KOPT-K1 (cell line): Measurements from ENCODE around the gene LCE3E.

ENCODE experiments used
- H3K27ac ChIP-seq: fragments of 200-600 bp; sonication (generic); 2 replicates; pipeline ENCODE4 v1.5.1; 2016; ENCODE audit warnings: antibody characterized with exemption, mild to moderate bottlenecking, low read depth, low read length; ENCODE audit not compliant: poor library complexity, severe bottlenecking
- H3K36me3 ChIP-seq: fragments of 200-600 bp; sonication (generic); 2 replicates; pipeline ENCODE4 v1.5.1; 2017; ENCODE audit warnings: antibody characterized with exemption, mild to moderate bottlenecking, low read length, moderate library complexity; ENCODE audit not compliant: insufficient read depth
- H3K9me3 ChIP-seq: fragments of 200-600 bp; sonication (generic); 2 replicates; pipeline ENCODE4 v1.5.1; 2017; ENCODE audit warnings: antibody characterized with exemption, low read length, mild to moderate bottlenecking; ENCODE audit not compliant: insufficient read depth, poor library complexity, severe bottlenecking

The LCE3E gene

DNA sequence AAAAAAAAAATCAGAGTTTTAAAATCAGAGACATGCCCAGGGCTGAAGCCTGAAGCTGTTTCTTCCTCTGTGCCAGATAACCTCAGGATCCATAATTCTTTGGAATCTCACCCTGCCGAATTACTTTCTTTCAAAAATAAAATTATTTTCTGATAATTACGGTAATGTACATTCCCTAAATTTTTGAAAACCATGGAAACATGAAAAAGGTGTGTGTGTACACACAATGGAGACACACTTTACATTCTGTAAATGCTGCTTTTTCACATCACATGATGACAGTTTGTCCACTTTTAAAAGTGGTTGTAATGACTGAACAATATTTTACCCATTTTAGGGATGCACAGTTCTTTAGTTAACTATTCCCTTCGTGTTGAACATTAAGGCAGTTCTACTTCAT, 30.8 kb downstream of the LCE3E start:
- H3K9me3 ChIP-seq: peaks cover 9% of the 10 kb centered on the region
- no peak overlapping the region for H3K27ac ChIP-seq
- no peaks in the 10 kb centered on the region for H3K36me3 ChIP-seq

DNA sequence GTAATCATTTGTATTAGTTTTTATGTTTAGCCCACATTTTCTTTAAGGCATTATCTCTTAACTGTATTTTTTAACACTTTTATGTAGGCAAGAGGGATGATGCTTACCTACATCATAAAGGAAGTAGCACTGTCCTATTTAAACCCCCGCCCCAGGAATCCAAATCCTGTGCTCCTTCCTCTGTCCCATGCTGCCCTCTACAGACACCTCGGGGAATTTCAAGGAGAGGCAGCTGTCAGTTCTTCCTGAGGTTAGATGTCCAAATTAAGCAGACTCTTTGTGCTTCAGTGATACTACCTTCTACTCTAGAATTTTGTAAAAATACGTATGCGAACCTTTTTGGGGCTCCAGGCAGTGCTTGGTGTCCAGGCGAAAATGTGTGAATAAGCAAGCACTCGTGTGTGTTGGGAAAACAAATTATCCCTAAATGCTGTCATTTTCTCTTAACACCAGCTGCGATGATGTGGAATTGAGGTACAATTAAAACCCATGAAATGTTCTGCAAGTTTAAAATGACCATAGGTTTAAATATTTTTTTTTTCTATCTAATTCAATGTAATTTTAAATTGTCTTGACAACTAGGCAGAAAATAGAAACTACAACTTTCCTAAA, 33.1 kb downstream of the LCE3E start:
- Histone ChIP-seq H3K27ac (no peak overlapping the region), H3K36me3 (no peaks in the 10 kb centered on the region), H3K9me3 (peaks cover 9% of the 10 kb centered on the region)

DNA sequence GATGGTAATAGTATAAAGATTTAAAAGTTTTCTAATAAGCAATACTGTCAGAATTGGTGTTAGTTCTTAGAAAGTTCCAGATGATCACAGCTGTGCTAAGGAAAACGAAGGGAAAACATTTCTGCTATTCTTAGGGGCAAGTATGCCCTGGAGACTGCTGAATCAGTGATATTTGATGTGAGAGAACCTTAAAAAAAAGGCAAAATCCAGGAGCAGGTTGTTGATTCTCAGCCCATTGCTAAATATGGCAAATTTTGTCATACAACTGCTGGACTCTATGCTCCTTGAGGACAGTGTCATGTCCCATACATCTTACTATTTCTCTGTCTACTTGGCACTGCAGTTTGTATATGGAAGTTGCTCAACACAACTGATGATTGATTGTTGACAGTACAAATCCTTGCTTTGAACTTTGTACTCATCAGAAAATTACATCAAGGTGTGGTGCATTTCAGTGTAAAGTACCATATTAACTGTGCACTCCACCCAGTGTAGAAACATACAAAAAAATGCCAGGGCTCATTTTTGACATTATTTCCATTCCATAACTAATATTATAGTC, 41.4 kb downstream of the LCE3E start:
- Histone ChIP-seq H3K9me3 (no peaks in the 10 kb centered on the region), H3K27ac (no peak overlapping the region), H3K36me3 (no peaks in the 10 kb centered on the region)

DNA sequence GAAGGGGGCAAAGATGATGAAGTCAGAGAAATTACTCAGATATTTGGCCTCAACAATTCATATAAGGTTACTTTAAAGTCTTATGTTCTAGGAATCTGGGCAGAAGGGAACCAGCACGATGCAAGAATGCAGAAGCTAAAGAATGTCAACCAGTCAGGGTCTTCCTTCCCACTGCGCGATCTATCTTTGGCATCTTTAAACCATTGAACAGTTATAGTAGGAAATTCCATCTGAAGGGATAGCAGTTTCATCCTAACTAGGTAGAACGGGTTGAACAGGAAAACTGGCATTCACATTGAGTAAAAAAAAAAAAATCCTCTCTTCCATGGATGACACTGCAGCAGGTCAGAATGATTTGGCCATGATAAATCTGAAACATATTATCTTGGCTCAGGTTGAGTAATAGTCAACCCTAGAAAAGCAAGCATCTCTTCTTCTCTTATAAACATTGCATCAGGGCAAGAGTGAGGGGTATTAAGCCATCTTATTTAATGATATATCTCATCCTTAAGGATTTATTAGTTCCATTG, 46.0 kb downstream of the LCE3E start:
- no peak overlapping the region for H3K27ac ChIP-seq
- no peaks in the 10 kb centered on the region for H3K36me3 ChIP-seq
- H3K9me3 ChIP-seq: no peaks in the 10 kb centered on the region

DNA sequence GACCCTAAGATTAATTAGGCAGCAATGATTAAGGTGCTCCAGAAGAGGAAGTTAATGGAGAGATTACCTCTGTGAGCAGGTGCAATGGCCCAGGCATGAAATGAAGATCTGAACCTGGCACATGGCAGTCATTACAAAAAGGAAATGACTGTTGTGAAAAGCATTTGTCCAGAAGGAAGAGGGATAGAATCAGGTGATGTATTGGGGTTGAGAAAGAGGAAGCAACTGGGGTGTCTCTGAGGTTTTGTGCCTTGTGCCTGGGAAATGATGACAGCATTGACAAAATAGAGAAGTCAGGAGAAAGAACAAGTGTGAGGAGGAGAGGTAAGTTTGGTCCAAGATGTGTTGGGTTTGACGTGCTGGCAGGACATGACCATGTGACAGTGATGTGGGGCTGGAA, 46.7 kb downstream of the LCE3E start:
- no peaks in the 10 kb centered on the region for H3K36me3 ChIP-seq
- H3K27ac ChIP-seq: no peak overlapping the region
- H3K9me3 ChIP-seq: no peaks in the 10 kb centered on the region

DNA sequence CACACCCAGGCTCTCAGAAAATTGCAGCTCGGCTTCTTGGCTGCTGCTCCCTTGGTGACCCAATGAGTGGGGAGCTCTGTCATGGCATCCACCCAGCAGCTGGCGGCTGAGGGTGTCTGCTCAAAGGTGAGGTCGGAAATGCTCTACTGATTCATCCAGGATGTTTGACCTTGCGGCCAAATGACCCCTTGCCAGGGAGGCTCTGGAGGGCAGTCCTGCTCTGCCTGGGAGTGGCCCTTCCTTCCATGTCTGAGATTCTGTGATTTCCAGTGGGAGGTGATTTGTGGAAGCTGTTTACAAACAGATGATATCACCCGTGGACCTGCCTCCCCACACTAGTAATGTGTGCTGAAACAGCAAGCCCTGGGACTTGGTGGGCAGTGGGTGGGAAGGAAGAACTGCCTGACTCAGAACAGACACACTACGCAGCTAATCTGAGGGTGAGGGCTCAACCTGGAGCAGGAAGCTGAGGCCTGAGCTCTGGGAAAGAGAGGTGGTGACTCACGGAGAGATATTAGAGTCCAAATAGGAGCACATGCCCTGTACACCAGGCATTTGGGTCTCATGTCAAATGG, 49.3 kb downstream of the LCE3E start:
- Histone ChIP-seq H3K36me3 (no peaks in the 10 kb centered on the region), H3K27ac (no peak overlapping the region), H3K9me3 (no peaks in the 10 kb centered on the region)

DNA sequence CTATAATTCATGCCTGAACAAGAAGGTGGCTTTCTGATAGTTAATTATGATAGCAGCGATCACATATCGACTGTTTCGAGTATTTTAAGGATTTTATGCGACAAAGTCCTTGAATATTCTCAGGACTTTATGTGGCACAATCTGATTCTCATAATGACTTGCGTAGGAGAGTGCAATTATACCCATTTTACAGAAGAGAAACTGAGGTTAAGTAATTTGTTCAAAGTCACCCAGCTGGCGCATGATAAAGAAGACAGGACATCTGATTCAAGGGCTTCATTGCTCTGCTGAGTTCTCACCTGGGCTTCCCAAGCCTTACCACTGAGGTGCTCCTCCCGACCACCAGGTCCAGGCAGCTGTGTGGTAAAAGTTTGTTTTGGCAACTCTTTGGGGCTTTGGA, 50.5 kb downstream of the LCE3E start:
- Histone ChIP-seq H3K27ac (no peak overlapping the region), H3K9me3 (no peaks in the 10 kb centered on the region), H3K36me3 (no peaks in the 10 kb centered on the region)
